ENCODE measurements around the gene SENP3.

SENP3 gene

DNA sequence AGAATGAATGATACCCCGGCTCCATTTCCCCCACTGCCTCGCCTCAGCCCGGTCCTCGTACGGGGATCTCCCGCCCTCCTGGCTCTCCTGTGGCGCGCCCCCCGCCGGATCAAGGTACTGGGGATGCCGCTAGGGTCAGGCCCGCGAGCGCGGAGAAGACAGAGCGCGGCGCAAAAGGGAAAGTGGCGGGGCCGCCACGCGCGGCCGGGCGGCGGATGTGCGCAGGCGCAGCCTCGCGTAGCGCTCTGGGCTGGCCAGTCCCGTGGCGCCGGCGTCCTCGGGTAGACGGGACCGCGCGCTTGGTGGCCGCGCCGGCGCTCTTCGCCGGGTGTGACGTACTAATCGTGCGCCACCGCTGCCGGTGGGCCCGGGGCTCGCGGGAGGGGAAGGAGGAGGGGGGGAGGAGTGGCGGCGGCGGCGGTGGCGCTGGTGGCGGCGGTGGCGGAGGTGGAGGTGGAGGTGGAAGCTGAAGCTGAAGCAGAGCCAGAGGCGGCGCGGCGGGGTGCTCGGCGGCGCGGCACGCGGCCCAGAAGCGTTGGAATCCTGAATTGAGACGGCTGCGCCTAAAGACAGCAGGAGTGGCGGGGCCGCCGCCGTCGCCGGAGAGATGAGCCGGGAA, at the start of gene SENP3:
TSS of gene SENP3 (plus strand) at position 331 of the 619 bp plus-strand sequence. CDS start 1,158 bp downstream, outside the sequence.
- peak; percentile 69 for DNase-seq

DNA sequence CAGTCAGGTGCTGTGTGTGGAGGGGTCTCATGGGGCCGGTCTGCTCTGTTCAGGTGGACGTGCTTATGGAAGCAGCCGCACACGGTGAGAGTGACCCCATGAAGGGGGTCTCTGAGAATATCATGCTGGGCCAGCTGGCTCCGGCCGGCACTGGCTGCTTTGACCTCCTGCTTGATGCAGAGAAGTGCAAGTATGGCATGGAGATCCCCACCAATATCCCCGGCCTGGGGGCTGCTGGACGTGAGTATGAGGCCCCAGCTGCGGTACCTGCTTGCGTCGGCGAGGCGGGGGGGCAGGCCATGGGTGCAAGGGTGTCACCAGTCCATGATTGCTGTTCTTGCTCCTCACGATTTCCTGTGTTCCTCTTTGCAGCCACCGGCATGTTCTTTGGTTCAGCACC, 49.6 kb upstream of the SENP3 start:
- DNase-seq: no peak

DNA sequence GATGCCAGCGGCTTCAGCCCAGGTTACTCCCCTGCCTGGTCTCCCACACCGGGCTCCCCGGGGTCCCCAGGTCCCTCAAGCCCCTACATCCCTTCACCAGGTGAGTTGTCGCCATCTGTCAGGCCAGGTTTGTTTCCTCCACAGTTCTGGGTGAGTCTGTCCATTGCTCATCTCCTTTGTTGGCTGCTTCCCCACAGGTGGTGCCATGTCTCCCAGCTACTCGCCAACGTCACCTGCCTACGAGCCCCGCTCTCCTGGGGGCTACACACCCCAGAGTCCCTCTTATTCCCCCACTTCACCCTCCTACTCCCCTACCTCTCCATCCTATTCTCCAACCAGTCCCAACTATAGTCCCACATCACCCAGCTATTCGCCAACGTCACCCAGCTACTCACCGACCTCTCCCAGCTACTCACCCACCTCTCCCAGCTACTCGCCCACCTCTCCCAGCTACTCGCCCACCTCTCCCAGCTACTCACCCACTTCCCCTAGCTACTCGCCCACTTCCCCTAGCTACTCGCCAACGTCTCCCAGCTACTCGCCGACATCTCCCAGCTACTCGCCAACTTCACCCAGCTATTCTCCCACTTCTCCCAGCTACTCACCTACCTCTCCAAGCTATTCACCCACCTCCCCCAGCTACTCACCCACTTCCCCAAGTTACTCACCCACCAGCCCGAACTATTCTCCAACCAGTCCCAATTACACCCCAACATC, 48.7 kb upstream of the SENP3 start:
- no peak for DNase-seq

DNA sequence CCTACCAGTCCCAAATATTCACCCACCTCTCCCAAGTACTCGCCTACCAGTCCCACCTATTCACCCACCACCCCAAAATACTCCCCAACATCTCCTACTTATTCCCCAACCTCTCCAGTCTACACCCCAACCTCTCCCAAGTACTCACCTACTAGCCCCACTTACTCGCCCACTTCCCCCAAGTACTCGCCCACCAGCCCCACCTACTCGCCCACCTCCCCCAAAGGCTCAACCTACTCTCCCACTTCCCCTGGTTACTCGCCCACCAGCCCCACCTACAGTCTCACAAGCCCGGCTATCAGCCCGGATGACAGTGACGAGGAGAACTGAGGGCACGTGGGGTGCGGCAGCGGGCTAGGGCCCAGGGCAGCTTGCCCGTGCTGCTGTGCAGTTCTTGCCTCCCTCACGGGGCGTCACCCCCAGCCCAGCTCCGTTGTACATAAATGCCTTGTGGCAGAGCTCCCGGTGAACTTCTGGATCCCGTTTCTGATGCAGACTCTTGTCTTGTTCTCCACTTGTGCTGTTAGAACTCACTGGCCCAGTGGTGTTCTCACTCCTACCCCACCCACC, 47.8 kb upstream of the SENP3 start:
- no peak for DNase-seq

DNA sequence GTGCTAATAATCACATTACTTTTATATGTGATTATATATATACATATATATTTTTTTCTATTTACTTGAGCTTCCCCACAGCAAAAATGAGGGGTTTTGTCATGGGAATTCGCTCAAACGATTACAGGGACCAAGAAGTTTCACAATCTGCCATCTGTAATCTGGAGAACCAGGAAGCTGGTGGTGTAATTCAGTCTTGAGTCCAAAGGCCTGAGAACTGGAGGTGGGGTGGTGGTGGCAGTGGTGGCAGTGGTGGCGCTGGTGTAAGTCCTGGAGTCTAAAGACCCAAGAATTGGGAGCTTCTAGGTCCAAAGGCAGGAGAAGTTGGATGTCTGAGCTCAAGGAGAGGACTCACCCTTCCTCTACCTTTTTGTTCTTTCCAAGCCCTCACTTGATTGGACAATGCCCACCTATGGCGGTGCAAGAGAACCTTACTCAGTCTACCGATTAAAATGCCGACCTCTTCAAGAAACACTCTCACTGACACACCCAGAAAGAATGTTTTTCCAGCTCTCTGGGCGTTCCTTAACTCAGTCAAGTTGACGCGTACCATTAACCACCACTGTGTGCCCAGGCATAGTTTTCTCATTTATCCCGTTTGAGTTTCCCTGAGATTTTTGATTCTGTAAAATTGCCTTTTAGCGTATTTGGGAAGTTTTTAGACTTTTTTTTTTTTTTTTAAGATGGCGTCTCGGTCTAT, 45.7 kb upstream of the SENP3 start:
- DNase-seq: no peak

DNA sequence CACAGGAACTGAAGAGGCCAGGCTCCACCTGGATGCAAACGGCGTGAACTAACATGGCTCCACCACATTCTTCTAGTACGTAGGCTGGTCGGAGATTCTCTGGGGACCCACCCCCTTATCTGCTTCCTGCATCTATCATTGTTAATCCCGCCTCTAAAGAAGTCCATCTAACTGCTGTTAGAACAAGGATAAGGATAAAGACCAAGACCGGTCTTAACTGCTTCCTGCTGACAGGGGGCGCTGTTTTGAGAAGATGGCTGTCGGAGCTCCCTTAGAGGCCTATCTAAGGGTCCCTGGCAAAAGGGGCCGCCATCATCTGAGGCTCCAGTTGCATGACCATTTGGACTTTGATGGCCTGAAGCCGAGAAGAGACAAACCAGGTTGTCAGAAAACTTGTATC, 38.7 kb upstream of the SENP3 start:
- no peak for DNase-seq

DNA sequence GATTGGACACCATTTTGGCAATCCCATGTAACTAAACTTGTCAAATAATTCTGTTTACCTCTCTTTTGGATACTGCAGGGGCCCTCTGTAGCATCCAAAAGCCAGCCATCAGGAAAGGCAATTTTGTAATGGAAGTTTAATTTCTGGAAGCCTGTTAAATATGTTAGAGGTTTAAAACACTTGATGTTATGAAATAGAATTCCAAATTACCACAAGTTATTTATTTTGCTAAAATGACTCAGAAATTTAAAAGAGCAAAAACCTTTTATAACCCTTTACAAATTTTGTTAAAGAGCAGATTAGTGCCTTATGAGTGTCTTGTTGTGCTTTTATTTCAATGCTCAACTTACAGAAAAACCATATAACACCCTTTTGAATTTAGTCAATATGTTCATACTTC, 32.9 kb upstream of the SENP3 start:
- DNase-seq: no peak

DNA sequence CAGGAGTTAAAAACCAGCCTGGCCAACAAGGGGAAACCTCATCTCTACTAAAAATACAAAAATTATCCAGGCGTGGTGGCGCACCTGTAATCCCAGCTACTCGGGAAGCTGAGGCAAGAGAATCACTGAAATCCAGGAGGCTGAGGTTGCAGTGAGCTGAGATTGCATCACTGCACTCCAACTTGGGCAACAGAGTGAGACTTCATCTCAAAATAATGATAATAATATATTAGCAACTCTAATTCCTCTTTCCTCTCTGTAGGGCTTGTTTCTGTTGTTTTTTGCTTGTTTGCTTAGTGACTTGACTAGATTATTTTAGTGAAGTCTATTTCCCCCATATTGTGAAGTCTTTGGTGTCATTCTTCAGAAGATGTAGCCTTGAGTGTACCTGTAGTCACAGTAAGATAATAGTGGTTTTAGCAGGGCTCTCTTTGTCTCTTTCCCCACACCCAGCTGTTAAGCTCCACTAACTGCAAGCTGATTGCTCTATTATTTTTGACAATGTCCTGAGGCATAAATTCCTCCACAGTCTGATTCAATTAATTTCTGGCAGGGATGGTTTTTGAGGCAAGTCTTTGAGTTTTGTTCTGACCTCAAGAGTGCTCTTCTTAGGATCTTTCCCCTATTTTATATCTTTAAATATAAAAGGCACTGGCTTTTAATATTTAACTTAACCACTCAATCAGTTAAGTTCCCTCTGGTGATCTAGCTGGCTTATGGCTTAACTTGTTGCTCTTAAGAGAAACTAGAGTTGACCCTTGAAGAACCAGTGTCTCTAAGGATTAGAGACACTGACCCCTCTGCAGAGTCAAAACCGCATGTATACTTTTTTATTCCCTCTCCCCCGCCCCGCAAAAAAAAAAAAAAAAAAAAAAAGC, 31.5 kb upstream of the SENP3 start:
- DNase-seq: no peak

DNA sequence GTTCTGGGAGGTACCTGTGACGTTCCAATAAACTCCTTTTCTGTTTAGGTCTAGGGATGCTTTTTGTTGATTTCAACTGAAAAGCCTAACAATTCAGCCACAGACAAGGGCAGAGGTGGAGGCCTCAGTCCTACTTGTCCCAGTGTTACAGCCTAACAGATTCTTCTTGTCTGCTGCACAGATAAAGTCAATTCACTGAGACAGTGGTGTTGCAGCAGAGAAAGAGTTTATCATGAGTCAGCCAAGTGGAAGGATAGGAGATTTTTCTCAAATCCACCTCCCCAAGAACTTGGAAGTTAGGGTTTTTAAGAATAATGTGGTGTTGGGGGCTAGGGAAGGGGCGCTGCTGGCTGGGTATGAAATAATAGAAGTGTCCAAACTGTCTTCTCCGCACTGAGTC, 23.7 kb upstream of the SENP3 start:
- no peak for DNase-seq

DNA sequence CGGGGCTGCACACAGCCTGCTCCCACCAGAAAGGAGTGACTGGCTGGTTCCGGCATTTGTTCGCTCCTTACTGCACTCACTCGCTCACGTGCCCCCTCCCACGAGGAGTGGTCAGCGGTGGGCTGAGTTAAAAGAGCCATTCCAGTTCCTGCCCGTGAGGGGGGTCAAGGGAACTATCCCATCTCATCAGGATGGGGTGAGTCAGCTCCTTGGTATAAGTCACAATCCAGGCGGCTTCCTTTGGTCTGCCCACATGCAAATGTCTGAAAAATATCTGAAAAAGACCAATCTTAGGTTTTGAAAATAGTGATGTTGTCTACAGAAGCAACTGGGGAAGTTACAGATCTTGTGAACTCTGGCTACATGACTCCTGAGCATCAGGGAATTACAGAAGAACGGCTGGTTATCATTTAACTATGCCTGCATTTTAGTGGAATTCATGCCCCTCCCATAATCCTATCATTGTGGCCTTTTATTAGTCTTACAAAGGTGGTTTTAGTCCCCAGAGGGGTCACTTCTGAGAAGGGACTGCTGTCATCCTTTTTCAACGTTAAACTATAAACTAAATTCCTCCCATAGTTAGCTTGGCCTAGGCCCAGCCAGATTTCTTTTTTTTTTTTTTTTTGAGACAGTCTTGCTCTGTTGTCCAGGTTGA, 22.7 kb upstream of the SENP3 start:
- DNase-seq: no peak

DNA sequence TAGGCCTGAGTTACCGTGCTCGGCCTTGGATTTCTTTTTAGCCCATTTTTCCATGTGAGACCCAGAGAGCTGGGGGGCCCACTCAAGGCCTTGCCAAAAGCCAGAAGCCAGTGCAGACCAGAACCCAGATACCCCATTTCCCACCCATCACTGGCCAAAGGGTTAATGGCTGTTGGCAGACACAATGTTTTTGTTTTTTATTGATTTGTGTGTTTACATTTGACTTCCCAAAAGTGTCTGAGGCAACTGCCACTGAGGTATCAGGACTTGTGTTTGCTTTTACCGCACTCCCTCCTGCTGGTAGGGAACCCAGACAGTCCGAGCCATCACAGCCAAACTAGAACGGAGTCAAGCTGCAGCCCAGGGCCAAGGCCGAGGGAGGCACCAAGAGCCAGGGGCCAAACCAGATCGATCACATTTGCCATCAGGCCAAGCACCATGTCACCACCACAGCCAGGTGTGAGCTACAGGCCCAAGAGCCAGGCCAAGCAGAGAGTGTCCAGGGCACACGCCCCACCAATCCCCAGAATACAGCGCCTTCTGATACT, 20.6 kb upstream of the SENP3 start:
- DNase-seq: no peak

DNA sequence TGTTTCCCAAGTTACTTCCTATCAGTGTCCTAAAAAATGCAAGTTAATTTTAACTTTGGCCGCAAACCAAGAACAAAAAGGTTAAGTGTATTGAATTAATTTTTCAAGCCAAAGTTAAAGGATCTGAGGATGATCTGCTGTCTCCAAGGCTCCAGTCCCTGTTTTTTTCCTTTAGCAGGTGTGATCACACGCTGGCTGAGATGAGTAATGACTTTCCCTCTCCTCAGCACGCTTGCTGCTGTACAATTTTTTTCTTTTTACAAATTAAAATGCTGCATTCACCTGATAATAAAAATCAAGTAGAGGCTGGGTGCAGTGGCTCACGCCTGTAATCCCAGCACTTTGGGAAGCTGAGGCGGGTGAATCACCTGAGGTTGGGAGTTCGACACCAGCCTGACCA, 16.8 kb upstream of the SENP3 start:
- no peak for DNase-seq

DNA sequence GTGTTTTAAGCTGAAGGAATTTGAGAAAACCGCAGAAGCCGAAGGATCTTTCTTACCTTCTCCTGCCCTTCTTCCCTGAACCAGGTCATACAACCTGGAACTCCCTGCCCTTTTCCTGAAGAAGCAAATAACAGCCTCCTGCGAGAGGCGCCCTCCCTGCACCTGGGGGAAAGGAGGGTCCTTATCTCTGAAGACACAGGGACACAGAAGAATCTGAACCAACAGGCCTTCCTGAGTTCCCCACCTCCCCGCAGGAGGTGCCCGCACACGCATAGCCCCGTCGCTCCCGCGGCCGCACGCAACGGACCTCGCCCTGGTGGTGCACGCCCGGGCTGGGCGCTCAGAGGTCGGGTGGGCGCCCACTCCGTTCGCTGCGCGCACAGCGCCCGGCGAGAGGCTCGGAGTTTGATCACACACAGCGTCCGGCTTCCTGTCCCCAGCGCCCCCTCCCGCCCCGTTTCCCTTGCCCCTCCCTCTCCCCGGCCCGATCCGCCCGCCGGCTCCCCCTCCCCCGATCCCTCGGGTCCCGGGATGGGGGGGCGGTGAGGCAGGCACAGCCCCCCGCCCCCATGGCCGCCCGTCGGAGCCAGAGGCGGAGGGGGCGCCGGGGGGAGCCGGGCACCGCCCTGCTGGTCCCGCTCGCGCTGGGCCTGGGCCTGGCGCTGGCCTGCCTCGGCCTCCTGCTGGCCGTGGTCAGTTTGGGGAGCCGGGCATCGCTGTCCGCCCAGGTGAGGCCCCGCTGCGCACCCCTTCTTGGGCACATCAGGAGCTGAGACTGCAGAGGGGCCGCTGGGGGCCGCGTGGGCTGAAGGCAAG, 12.9 kb upstream of the SENP3 start, which contains the start of gene TNFSF12:
TSS of gene TNFSF12 (plus strand) at position 474 of the 816 bp plus-strand sequence. CDS start at position 570, 96 bp downstream.
- no peak for DNase-seq

DNA sequence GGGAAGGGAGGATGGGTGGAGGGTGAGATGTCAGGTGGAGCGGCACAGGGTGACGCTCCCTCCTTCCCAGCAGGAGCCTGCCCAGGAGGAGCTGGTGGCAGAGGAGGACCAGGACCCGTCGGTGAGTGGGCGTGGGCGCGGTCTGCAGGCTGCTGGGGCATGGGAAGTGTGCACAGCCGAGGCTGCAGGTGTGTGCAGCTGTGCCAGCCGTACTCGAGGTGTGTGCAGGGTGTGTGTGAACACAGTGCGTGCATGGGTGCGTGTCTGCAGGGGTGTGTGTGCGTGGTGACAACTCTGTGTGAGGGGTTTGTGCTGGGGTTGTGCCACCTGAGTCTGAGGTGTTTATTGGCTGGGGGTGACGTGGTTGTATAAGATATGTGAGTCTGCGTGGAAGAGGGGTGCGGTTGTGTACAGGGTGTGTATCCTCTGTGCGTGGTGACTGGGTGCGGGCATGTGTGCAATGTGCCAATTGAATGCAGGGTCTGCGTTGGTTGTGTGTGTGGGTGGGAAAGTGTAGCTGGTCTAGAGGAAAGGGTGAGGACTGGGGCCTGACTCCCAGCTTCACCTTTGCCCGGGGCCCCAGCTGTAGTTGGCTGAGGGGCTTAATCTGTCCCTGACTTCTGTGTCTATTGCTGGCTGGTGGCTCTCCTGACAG, 12.2 kb upstream of the SENP3 start:
- DNase-seq: no peak

DNA sequence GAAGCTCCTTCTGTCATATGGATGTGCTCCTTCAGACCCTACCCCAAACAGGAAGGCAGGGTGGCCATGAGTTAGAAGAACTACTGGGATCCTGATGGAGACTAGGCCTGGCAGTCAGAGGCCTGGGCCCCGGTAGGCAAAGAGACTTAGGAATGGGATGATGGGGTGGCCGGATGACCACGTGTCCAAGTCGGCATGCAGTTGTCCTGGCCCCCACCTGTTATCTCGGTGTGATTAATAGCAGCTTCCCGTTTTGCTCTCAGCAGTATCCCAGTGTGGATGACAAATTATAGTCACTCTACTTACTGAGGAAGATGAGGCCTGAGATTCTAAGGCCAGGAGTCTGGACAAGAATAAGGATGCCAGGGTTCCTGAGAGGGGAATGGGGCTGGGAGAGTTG, 11.4 kb upstream of the SENP3 start:
- DNase-seq: no peak

DNA sequence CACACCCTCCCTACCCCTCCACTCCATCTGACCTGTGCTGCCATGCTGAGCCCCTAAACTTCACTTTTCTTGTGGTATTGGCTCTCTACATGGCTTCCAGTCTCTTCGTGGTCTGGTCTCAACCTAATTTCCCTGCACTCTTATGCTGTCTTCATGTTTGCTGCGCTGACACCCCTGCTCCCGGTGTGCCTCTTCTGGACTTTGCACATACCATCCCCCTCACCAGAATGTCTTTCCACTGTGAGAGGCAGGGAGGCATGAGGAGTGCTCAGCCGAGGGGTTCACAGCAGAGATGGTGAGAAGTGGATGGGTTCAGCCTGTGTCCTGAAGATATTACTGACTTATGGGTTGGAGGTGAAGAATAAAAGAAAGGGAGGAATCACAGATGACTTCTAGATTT, 10.3 kb upstream of the SENP3 start:
- no peak for DNase-seq

DNA sequence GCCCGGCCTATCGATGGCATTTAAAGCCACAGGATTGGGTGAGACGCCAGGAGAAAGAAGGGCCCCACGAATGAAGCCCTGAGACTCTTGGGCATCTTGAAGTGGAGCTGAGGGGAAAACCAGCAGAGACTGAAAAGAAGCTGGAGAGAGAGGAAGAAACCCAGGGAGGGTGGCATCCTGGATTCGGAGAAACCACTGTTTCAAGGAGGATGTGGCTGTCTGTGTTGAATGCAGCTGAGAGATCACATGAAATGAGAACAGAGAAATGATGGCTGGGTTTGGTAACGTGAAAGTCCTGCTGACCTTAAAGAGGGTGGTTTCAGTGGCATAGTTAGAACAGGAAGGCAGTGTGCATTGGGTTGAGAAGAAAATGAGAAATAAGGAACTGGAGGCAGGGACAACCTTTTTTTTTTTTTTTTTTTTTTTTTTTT, 9.1 kb upstream of the SENP3 start:
- DNase-seq: no peak

DNA sequence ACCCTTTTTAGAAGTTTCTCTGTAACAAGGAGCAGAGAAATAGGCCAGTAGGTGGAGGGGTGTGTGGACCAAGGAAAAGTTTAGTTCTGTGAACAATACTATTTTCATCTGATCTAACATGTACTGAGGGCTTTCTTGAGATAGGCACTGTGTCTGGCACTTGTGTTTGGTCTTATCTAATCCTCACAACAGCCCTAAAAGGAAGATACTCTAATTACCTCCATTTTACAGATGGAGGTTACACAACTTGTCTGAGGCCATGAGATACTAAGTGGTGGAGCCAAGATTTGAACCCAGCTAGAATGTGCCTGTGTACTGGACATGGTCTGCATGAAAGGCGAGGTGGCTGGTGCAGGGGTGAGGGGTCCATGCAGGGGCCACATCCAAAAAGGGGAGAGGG, 8.4 kb upstream of the SENP3 start:
- no peak for DNase-seq

DNA sequence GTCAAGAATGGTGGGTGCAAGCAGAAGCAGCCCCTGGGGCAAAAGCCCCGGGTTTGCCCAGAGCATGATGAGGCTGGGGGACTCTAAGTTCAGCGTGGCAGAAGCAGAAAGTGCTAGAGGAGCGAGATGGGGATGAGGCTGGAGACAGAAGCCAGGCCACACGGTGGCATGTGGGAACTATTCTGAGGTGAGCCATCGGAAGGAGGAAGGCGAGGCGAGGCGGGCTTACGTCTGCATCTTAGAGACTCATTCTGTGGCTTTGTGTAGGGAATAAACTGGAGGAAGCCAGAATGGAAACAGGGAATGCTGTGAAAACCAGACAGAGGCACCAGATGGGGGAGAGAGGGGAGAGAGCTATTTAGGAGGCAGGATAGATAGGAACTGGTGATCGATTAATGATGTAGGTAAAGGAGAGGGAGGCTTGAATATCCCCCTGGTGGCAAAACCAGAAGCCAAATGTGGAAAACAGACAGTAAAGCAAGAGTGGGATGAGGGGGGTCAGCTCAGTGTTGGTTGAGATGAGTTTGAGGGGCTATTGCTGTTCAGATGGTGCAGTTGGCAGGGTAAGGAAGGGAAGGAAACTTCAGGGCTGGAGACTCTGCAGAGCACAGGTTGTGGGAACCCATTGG, 6.3 kb upstream of the SENP3 start:
- DNase-seq: no peak

DNA sequence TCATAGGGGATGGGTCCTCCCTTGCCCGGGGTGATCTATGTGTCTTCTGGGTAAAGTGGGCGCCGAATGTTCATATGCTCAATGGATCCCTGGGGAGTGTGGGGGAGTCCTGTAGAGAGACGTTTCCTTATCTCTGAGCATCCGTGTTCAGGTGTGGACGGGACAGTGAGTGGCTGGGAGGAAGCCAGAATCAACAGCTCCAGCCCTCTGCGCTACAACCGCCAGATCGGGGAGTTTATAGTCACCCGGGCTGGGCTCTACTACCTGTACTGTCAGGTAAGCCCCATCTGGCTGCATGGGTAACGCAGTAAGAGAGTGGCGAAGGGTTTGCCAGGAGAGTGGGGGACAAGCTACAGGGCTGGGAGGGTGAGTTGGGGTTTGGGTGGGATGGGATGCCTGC, 5.1 kb upstream of the SENP3 start:
- no peak for DNase-seq
